ENCODE data around the gene LRP5.

DNA sequence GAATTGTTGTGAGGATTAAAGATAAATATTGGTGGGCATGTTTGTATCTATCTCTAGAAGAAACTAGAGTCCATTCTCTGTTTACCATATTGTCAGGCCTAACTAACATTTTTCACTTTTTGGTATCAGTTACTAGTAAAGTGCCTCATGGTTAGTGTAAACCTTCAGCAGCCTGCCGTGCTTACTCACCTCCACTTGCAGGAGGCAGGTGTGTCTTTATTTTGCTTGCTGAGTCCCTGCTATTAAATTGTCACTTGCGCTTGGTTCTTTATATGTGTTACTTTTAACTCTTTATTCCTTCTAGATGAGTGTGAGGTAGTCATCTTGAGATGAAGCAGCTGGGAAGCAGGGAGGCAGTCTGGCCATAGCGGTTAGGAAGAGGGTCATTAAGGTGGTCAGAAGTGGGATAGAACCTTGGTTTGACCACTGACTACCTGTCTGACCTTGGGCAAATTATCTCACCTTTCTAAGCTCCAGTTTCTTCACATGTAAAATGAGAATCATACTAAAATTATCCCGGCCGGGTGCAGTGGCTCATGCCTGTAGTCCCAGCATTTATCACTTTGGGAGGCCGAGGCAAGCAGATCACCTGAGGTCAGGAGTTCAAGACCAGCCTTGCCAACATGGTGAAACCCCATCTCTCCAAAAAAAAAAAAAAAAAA, 169.3 kb downstream of the LRP5 start:
- TF ChIP-seq, protein P1, sequence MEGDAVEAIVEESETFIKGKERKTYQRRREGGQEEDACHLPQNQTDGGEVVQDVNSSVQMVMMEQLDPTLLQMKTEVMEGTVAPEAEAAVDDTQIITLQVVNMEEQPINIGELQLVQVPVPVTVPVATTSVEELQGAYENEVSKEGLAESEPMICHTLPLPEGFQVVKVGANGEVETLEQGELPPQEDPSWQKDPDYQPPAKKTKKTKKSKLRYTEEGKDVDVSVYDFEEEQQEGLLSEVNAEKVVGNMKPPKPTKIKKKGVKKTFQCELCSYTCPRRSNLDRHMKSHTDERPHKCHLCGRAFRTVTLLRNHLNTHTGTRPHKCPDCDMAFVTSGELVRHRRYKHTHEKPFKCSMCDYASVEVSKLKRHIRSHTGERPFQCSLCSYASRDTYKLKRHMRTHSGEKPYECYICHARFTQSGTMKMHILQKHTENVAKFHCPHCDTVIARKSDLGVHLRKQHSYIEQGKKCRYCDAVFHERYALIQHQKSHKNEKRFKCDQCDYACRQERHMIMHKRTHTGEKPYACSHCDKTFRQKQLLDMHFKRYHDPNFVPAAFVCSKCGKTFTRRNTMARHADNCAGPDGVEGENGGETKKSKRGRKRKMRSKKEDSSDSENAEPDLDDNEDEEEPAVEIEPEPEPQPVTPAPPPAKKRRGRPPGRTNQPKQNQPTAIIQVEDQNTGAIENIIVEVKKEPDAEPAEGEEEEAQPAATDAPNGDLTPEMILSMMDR (IDR thresholded peaks at IDR 0.05): no peak
- no peak for TF ChIP-seq POLR2A (IDR thresholded peaks at IDR 0.05)

Data from testis (tissue), 2 donors.